Neuronal stem cell (in vitro differentiated cells): ENCODE results near the gene KCTD10.

Experiments used
- DNase-seq: peaks from one replicate; pipeline ENCODE4 v3.0.0-alpha.2; 2013; ENCODE audit warnings: low spot score
- H2AFZ ChIP-seq: one replicate; pipeline ENCODE4 v1.6.1; 2013; ENCODE audit warnings: mild to moderate bottlenecking, low read length, inconsistent platforms
- H2AK5ac ChIP-seq: 2 replicates; pipeline ENCODE4 v1.6.1; 2013; ENCODE audit warnings: low read depth, mild to moderate bottlenecking, inconsistent platforms, low read length, moderate library complexity, mixed read lengths
- H2BK120ac ChIP-seq: 2 replicates; pipeline ENCODE4 v1.6.1; 2013; ENCODE audit warnings: low read depth, mild to moderate bottlenecking, inconsistent platforms, low read length, moderate library complexity, mixed read lengths
- H2BK12ac ChIP-seq: one replicate; pipeline ENCODE4 v1.6.1; 2013; ENCODE audit warnings: low read length, inconsistent platforms
- H2BK15ac ChIP-seq: 2 replicates; pipeline ENCODE4 v1.6.1; 2013; ENCODE audit warnings: mild to moderate bottlenecking, low read length, inconsistent platforms, mixed read lengths
- H2BK5ac ChIP-seq: one replicate; pipeline ENCODE4 v1.6.1; 2013; ENCODE audit warnings: inconsistent platforms, mild to moderate bottlenecking, low read length, moderate library complexity
- H3K14ac ChIP-seq: one replicate; pipeline ENCODE4 v1.6.1; 2013; ENCODE audit warnings: low read length, inconsistent platforms
- H3K18ac ChIP-seq: 2 replicates; pipeline ENCODE4 v1.6.1; 2013; ENCODE audit warnings: low read length, inconsistent platforms
- H3K23ac ChIP-seq: 2 replicates; pipeline ENCODE4 v1.6.1; 2013; ENCODE audit warnings: low read depth, mild to moderate bottlenecking, mixed read lengths, low read length, inconsistent platforms; ENCODE audit not compliant: poor library complexity
- H3K27ac ChIP-seq: replicated peaks from 3 replicates; pipeline ENCODE4 v1.5.1; 2013; ENCODE audit warnings: low read length, inconsistent platforms
- H3K27me3 ChIP-seq, 3 experiments: 2 replicates each; pipeline ENCODE4 v1.6.1; 2013; ENCODE audit warnings: low read length in 3 of 3, mild to moderate bottlenecking in 2 of 3, inconsistent platforms in 1 of 3, low read depth in 1 of 3, mixed read lengths in 1 of 3, moderate library complexity in 1 of 3; ENCODE audit not compliant: control insufficient read depth in 3 of 3, insufficient read depth in 3 of 3
- H3K36me3 ChIP-seq, 2 donors: replicated peaks in 1 of 2; 2 replicates each; pipeline ENCODE4 v1.6.1; 2013; ENCODE audit warnings: low read length in 2 of 2; ENCODE audit not compliant: control insufficient read depth in 2 of 2, insufficient read depth in 2 of 2
- H3K4ac ChIP-seq: 2 replicates; pipeline ENCODE4 v1.6.1; 2013; ENCODE audit warnings: inconsistent platforms, mild to moderate bottlenecking, low read length, moderate library complexity
- H3K4me1 ChIP-seq, 2 donors: 1 replicate in 1 of 2; 2 replicates in 1 of 2; pipeline ENCODE4 v1.6.1; 2013; ENCODE audit warnings: low read length in 2 of 2, low read depth in 1 of 2; ENCODE audit not compliant: control insufficient read depth in 2 of 2, insufficient read depth in 1 of 2
- H3K4me2 ChIP-seq: one replicate; pipeline ENCODE4 v1.6.1; 2013; ENCODE audit warnings: mild to moderate bottlenecking, low read length, inconsistent platforms; ENCODE audit not compliant: insufficient read depth, poor library complexity, severe bottlenecking
- H3K4me3 ChIP-seq, 2 donors: 2 replicates each; pipeline ENCODE4 v1.5.1; 2013; ENCODE audit warnings: low read length in 2 of 2, mild to moderate bottlenecking in 2 of 2, inconsistent platforms in 1 of 2, moderate library complexity in 1 of 2
- H3K79me1 ChIP-seq: one replicate; pipeline ENCODE4 v1.6.1; 2013; ENCODE audit warnings: low read depth, mild to moderate bottlenecking, inconsistent platforms, low read length, moderate library complexity
- H3K9ac ChIP-seq: one replicate; pipeline ENCODE4 v1.6.1; 2013; ENCODE audit warnings: mild to moderate bottlenecking, low read depth, low read length, inconsistent platforms; ENCODE audit not compliant: poor library complexity
- H3K9me3 ChIP-seq, 2 donors: replicated peaks in 1 of 2; 2 replicates each; pipeline versions ENCODE3 to v1.6.1; 2013; ENCODE audit warnings: low read length in 2 of 2, mild to moderate bottlenecking in 2 of 2, inconsistent platforms in 1 of 2, low read depth in 1 of 2, mixed read lengths in 1 of 2, moderate library complexity in 1 of 2; ENCODE audit not compliant: control insufficient read depth in 2 of 2, insufficient read depth in 1 of 2
- H4K8ac ChIP-seq: one replicate; pipeline ENCODE4 v1.6.1; 2013; ENCODE audit warnings: low read depth, mild to moderate bottlenecking, inconsistent platforms, low read length, moderate library complexity
- H4K91ac ChIP-seq: one replicate; pipeline ENCODE4 v1.6.1; 2013; ENCODE audit warnings: low read length, low read depth, mild to moderate bottlenecking, inconsistent platforms; ENCODE audit not compliant: poor library complexity
- WGBS, 2 donors: extraction: QIAGEN DNeasy Blood & Tissue Kit; methylation state at CpG; one replicate each; pipeline ENCODE4 v1.1.7; 2013; ENCODE audit warnings: missing lambda C conversion rate in 2 of 2, mixed read lengths in 1 of 2; ENCODE audit not compliant: insufficient read length in 2 of 2, insufficient replicate concordance in 1 of 2; ENCODE audit errors: extremely low coverage in 2 of 2; 5-methylcytosine and 5-hydroxymethylcytosine counted together

Gene KCTD10

GRCh38 chr12:109481863-109482262, 4.8 kb upstream of the KCTD10 start:
- Histone ChIP-seq H2BK12ac (no peak overlapping the region), H3K27ac (no peak overlapping the region), H3K27me3 (no peaks in the 10 kb centered on the region), H2BK120ac (no peak overlapping the region), H3K14ac (no peak overlapping the region), H3K36me3 (peaks cover 16 to 44% of the 10 kb centered on the region in 2 donors), H3K4me2 (no peak overlapping the region), H3K9ac (no peak overlapping the region), H2BK15ac (no peak overlapping the region), H3K23ac (no peak overlapping the region), H4K91ac (no peak overlapping the region), H2AK5ac (no peak overlapping the region), H2BK5ac (no peak overlapping the region), H3K79me1 (no peaks in the 10 kb centered on the region), H3K18ac (no peak overlapping the region), H3K4ac (no peak overlapping the region), H3K4me3 (no peak overlapping the region), H2AFZ (no peak overlapping the region), H3K4me1 (no peaks in the 10 kb centered on the region), H3K9me3 (no peaks in the 10 kb centered on the region), H4K8ac (no peak overlapping the region)
- WGBS, 2 donors: no CpG with 5 or more reads among the region's 1 CpG
- no peak for DNase-seq

- no peak overlapping the region for H3K4me2 ChIP-seq
- H3K23ac ChIP-seq: no peak overlapping the region
- DNase-seq: no peak
- H4K91ac ChIP-seq: no peak overlapping the region
- H2BK12ac ChIP-seq: no peak overlapping the region
- WGBS, 2 donors: no CpG with 5 or more reads among the region's 4 CpGs
- H3K9me3 ChIP-seq: no peaks in the 10 kb centered on the region
- no peaks in the 10 kb centered on the region for H3K27me3 ChIP-seq
- H3K14ac ChIP-seq: no peak overlapping the region
- H2AFZ ChIP-seq: no peak overlapping the region
- H3K4me1 ChIP-seq: peaks cover 2 to 8% of the 10 kb centered on the region in 2 donors
- H3K4me3 ChIP-seq: no peak overlapping the region
- peaks cover 5% of the 10 kb centered on the region for H3K79me1 ChIP-seq
- no peak overlapping the region for H3K27ac ChIP-seq
- no peak overlapping the region for H3K4ac ChIP-seq
- H2BK5ac ChIP-seq: no peak overlapping the region
- H3K18ac ChIP-seq: no peak overlapping the region
- H3K9ac ChIP-seq: no peak overlapping the region
- H3K36me3 ChIP-seq: peaks cover 5 to 29% of the 10 kb centered on the region in 2 donors
- no peak overlapping the region for H4K8ac ChIP-seq
- no peak overlapping the region for H2BK120ac ChIP-seq
- H2BK15ac ChIP-seq: no peak overlapping the region
- H2AK5ac ChIP-seq: no peak overlapping the region
Measured at GRCh38 chr12:109480356-109480755, 3.3 kb upstream of the KCTD10 start.

GRCh38 chr12:109479761-109480160, 2.7 kb upstream of the KCTD10 start:
- H2BK12ac ChIP-seq: no peak overlapping the region
- no peak overlapping the region for H3K27ac ChIP-seq
- H2AK5ac ChIP-seq: no peak overlapping the region
- no peak overlapping the region for H3K4me3 ChIP-seq
- no CpG with 5 or more reads among the region's 1 CpG for WGBS, 2 donors
- no peak overlapping the region for H4K8ac ChIP-seq
- no peak overlapping the region for H2BK15ac ChIP-seq
- no peak overlapping the region for H3K18ac ChIP-seq
- no peak overlapping the region for H3K4ac ChIP-seq
- no peak overlapping the region for H2BK120ac ChIP-seq
- no peak for DNase-seq
- H2BK5ac ChIP-seq: no peak overlapping the region
- no peak overlapping the region for H3K23ac ChIP-seq
- H3K36me3 ChIP-seq: peaks cover 2 to 29% of the 10 kb centered on the region in 2 donors
- H4K91ac ChIP-seq: no peak overlapping the region
- peaks cover 5% of the 10 kb centered on the region for H3K79me1 ChIP-seq
- no peaks in the 10 kb centered on the region for H3K9me3 ChIP-seq
- H3K9ac ChIP-seq: no peak overlapping the region
- H3K27me3 ChIP-seq: no peaks in the 10 kb centered on the region
- H3K4me1 ChIP-seq: peaks cover 2 to 8% of the 10 kb centered on the region in 2 donors
- no peak overlapping the region for H2AFZ ChIP-seq
- H3K14ac ChIP-seq: no peak overlapping the region
- no peak overlapping the region for H3K4me2 ChIP-seq

- no peak overlapping the region for H4K8ac ChIP-seq
- H2AK5ac ChIP-seq: no peak overlapping the region
- peaks cover 2 to 30% of the 10 kb centered on the region in 2 donors for H3K36me3 ChIP-seq
- H3K9me3 ChIP-seq: no peaks in the 10 kb centered on the region
- no peak overlapping the region for H2BK5ac ChIP-seq
- no peak overlapping the region for H3K14ac ChIP-seq
- H3K4me3 ChIP-seq: peak overlapping the region; percentile 91 to 92
- no peak overlapping the region for H3K27ac ChIP-seq
- H3K4me1 ChIP-seq: peaks cover 2 to 8% of the 10 kb centered on the region in 2 donors
- H3K23ac ChIP-seq: no peak overlapping the region
- H3K79me1 ChIP-seq: peaks cover 5% of the 10 kb centered on the region
- no peak overlapping the region for H3K18ac ChIP-seq
- H4K91ac ChIP-seq: no peak overlapping the region
- H2BK15ac ChIP-seq: no peak overlapping the region
- WGBS, 2 donors: no CpG with 5 or more reads among the region's 9 CpGs
- no peak overlapping the region for H2BK120ac ChIP-seq
- H3K9ac ChIP-seq: peak overlapping the region; percentile 60
- no peak for DNase-seq
- H2BK12ac ChIP-seq: no peak overlapping the region
- H3K4ac ChIP-seq: no peak overlapping the region
- H3K4me2 ChIP-seq: peak overlapping the region; percentile 65
- peak overlapping the region; percentile 99 for H2AFZ ChIP-seq
- H3K27me3 ChIP-seq: no peaks in the 10 kb centered on the region
Measured at GRCh38 chr12:109477963-109478315, 839 bp upstream of the KCTD10 start.
